H9 (cell line): ENCODE results near the gene GRIA4. TPM values are rescaled to one million over a fixed set of nuclear protein-coding genes. Genes with fewer than 3 reads are reported as not detected.

Experiments
- DNase-seq: peaks from one replicate; pipeline ENCODE4 v3.0.0-alpha.2; 2017
- H2AFZ ChIP-seq: one replicate; pipeline ENCODE4 v1.6.1; 2013; ENCODE audit warnings: mild to moderate bottlenecking, low read length, control low read depth, moderate library complexity
- H2AK5ac ChIP-seq: 2 replicates; pipeline ENCODE4 v1.6.1; 2013; ENCODE audit warnings: low read length, control low read depth, mixed read lengths; ENCODE audit not compliant: insufficient read length
- H2BK120ac ChIP-seq: one replicate; pipeline ENCODE4 v1.6.1; 2013; ENCODE audit warnings: low read depth, mild to moderate bottlenecking, low read length, control low read depth, inconsistent platforms; ENCODE audit not compliant: poor library complexity, severe bottlenecking
- H2BK12ac ChIP-seq: 2 replicates; pipeline ENCODE4 v1.6.1; 2013; ENCODE audit warnings: low read length, control low read depth, mixed read lengths, low read depth; ENCODE audit not compliant: insufficient read length
- H2BK15ac ChIP-seq: 2 replicates; pipeline ENCODE4 v1.6.1; 2013; ENCODE audit warnings: low read depth, low read length, control low read depth
- H2BK20ac ChIP-seq: one replicate; pipeline ENCODE4 v1.6.1; 2013; ENCODE audit warnings: low read depth, mild to moderate bottlenecking, low read length, control low read depth, inconsistent platforms; ENCODE audit not compliant: poor library complexity, severe bottlenecking
- H2BK5ac ChIP-seq: 2 replicates; pipeline ENCODE4 v1.6.1; 2013; ENCODE audit warnings: low read length, control low read depth, mixed read lengths; ENCODE audit not compliant: insufficient read length
- H3K14ac ChIP-seq: 2 replicates; pipeline ENCODE4 v1.6.1; 2013; ENCODE audit warnings: low read length, control low read depth; ENCODE audit not compliant: insufficient read depth
- H3K18ac ChIP-seq: 2 replicates; pipeline ENCODE4 v1.6.1; 2013; ENCODE audit warnings: low read depth, mild to moderate bottlenecking, mixed read lengths, low read length, control low read depth; ENCODE audit not compliant: insufficient read length
- H3K23ac ChIP-seq: 2 replicates; pipeline ENCODE4 v1.6.1; 2013; ENCODE audit warnings: low read length, control low read depth, mixed read lengths, low read depth; ENCODE audit not compliant: insufficient read length
- H3K23me2 ChIP-seq: 2 replicates; pipeline ENCODE4 v1.6.1; 2013; ENCODE audit warnings: low read depth, mild to moderate bottlenecking, mixed read lengths, low read length, control low read depth; ENCODE audit not compliant: insufficient read length, poor library complexity, severe bottlenecking
- H3K27ac ChIP-seq: 2 replicates; pipeline ENCODE4 v1.5.1; 2013; ENCODE audit warnings: low read length, control low read depth, mixed read lengths, low read depth; ENCODE audit not compliant: insufficient read length
- H3K27me3 ChIP-seq: 2 replicates; pipeline ENCODE4 v1.6.1; 2013; ENCODE audit warnings: low read length, control low read depth, inconsistent platforms; ENCODE audit not compliant: insufficient read depth
- H3K4ac ChIP-seq: 2 replicates; pipeline ENCODE4 v1.6.1; 2013; ENCODE audit warnings: low read depth, mild to moderate bottlenecking, control low read depth, inconsistent platforms, low read length, moderate library complexity
- H3K4me1 ChIP-seq: 2 replicates; pipeline ENCODE4 v1.6.1; 2013; ENCODE audit warnings: low read length, control low read depth, inconsistent platforms; ENCODE audit not compliant: insufficient read depth
- H3K4me2 ChIP-seq: 2 replicates; pipeline ENCODE4 v1.6.1; 2013; ENCODE audit warnings: low read length, control low read depth, mixed read lengths; ENCODE audit not compliant: insufficient read length, insufficient read depth
- H3K56ac ChIP-seq: 2 replicates; pipeline ENCODE4 v1.6.1; 2013; ENCODE audit warnings: low read depth, mild to moderate bottlenecking, mixed read lengths, low read length, control low read depth; ENCODE audit not compliant: insufficient read length
- H3K79me1 ChIP-seq: 2 replicates; pipeline ENCODE4 v1.6.1; 2013; ENCODE audit warnings: low read depth, mild to moderate bottlenecking, moderate library complexity, low read length, control low read depth, inconsistent platforms; ENCODE audit not compliant: insufficient read depth, poor library complexity, severe bottlenecking
- H3K79me2 ChIP-seq: 2 replicates; pipeline ENCODE4 v1.6.1; 2013; ENCODE audit warnings: low read length, control low read depth, inconsistent platforms; ENCODE audit not compliant: insufficient read depth
- H3K9ac ChIP-seq: 2 replicates; pipeline ENCODE4 v1.6.1; 2013; ENCODE audit warnings: low read length, control low read depth, mixed read lengths; ENCODE audit not compliant: insufficient read length; ENCODE audit errors: extremely low read depth
- H3K9me3 ChIP-seq: one replicate; pipeline ENCODE4 v1.6.1; 2013; ENCODE audit warnings: low read depth, low read length, inconsistent platforms; ENCODE audit not compliant: control insufficient read depth
- H3T11ph ChIP-seq: one replicate; pipeline ENCODE4 v1.6.1; 2013; ENCODE audit warnings: mild to moderate bottlenecking, low read length, control low read depth, inconsistent platforms
- H4K20me1 ChIP-seq: one replicate; pipeline ENCODE4 v1.6.1; 2013; ENCODE audit not compliant: control insufficient read depth, insufficient read length, insufficient read depth
- H4K5ac ChIP-seq: 2 replicates; pipeline ENCODE4 v1.6.1; 2013; ENCODE audit warnings: low read depth, mild to moderate bottlenecking, mixed read lengths, low read length, control low read depth; ENCODE audit not compliant: insufficient read length
- H4K8ac ChIP-seq: replicated peaks from 2 replicates; pipeline ENCODE4 v1.6.1; 2013; ENCODE audit warnings: low read length, control low read depth, mixed read lengths, low read depth; ENCODE audit not compliant: insufficient read length
- H4K91ac ChIP-seq: 2 replicates; pipeline ENCODE4 v1.6.1; 2013; ENCODE audit warnings: low read depth, mild to moderate bottlenecking, moderate library complexity, mixed read lengths, low read length, control low read depth; ENCODE audit not compliant: insufficient read length
- H3K27ac Mint-ChIP-seq, 3 experiments: 2 replicates in 2 of 3; 3 replicates in 1 of 3; pipeline ENCODE4 v1.8.0; 2020 to 2021; ENCODE audit warnings: mixed read lengths in 3 of 3, mild to moderate bottlenecking in 1 of 3, moderate library complexity in 1 of 3
- H3K27me3 Mint-ChIP-seq: 2 replicates; pipeline ENCODE4 v1.8.0; 2021; ENCODE audit warnings: low read depth, mild to moderate bottlenecking, moderate library complexity, mixed read lengths
- H3K36me3 Mint-ChIP-seq, 3 experiments: 2 replicates in 2 of 3; 3 replicates in 1 of 3; pipeline ENCODE4 v1.8.0; 2020 to 2021; ENCODE audit warnings: low read depth in 3 of 3, mixed read lengths in 3 of 3; ENCODE audit not compliant: insufficient read depth in 1 of 3
- H3K4me1 Mint-ChIP-seq, 2 experiments: 2 replicates each; pipeline ENCODE4 v1.8.0; 2020; ENCODE audit warnings: mixed read lengths in 2 of 2
- H3K4me3 Mint-ChIP-seq, 2 experiments: 2 replicates in 1 of 2; 3 replicates in 1 of 2; pipeline ENCODE4 v1.8.0; 2020 to 2021; ENCODE audit warnings: mild to moderate bottlenecking in 2 of 2, mixed read lengths in 2 of 2, moderate library complexity in 1 of 2
- H3K9me3 Mint-ChIP-seq, 2 experiments: 2 replicates in 1 of 2; 3 replicates in 1 of 2; pipeline ENCODE4 v1.8.0; 2020; ENCODE audit warnings: mild to moderate bottlenecking in 2 of 2, mixed read lengths in 2 of 2, moderate library complexity in 1 of 2
- CTCF ChIP-seq: fragments of 200-600 bp; sonication (generic); conservative IDR thresholded peaks from 3 replicates; pipeline ENCODE4 v1.8.0; 2021; ENCODE audit warnings: antibody characterized with exemption, mild to moderate bottlenecking
- WGBS: extraction: QIAGEN DNeasy Blood & Tissue Kit; methylation state at CpG from one replicate; pipeline ENCODE4 v1.1.7; 2013; ENCODE audit warnings: missing lambda C conversion rate, low lambda C conversion rate, mixed read lengths; ENCODE audit not compliant: insufficient read length; ENCODE audit errors: extremely low coverage; 5-methylcytosine and 5-hydroxymethylcytosine counted together
- total RNA-seq: library from RNA; stranded (reverse); gene quantifications from 2 replicates; pipeline ENCODE4 v1.2.1, GENCODE V29; 2021

The GRIA4 gene
- total RNA-seq, 1 experiment from 2014 or later: 0.83 TPM

GRCh38 chr11:105699203-105699602 is 89.3 kb downstream of the GRIA4 start:
- no peaks in the 10 kb centered on the region for H3K9me3 Mint-ChIP-seq
- Histone ChIP-seq H3K56ac (no peak overlapping the region), H3K27me3 (no peaks in the 10 kb centered on the region), H4K5ac (no peak overlapping the region), H3K4me2 (no peak overlapping the region), H3K14ac (no peak overlapping the region), H3K9ac (no peak overlapping the region), H2BK5ac (no peak overlapping the region), H2BK20ac (no peak overlapping the region), H2AK5ac (no peak overlapping the region), H2BK120ac (no peak overlapping the region), H3K4ac (no peak overlapping the region), H3K23me2 (no peaks in the 10 kb centered on the region), H2BK12ac (no peak overlapping the region), H3K79me1 (no peaks in the 10 kb centered on the region), H4K91ac (no peak overlapping the region), H3K23ac (no peak overlapping the region), H3K27ac (no peak overlapping the region), H4K20me1 (no peaks in the 10 kb centered on the region), H3K18ac (no peak overlapping the region), H3K79me2 (no peaks in the 10 kb centered on the region), H4K8ac (no peak overlapping the region), H2BK15ac (no peak overlapping the region), H3K9me3 (no peaks in the 10 kb centered on the region), H2AFZ (no peak overlapping the region), H3K4me1 (peaks cover 7% of the 10 kb centered on the region; the same call in 1 of the 2 replicates), H3T11ph (no peak overlapping the region)
- H3K27ac Mint-ChIP-seq: no peak overlapping the region
- no peak for DNase-seq
- no CpG with 5 or more reads among the region's 3 CpGs for WGBS
- H3K27me3 Mint-ChIP-seq: no peaks in the 10 kb centered on the region
- peaks cover 7 to 13% of the 10 kb centered on the region in 2 experiments for H3K4me1 Mint-ChIP-seq
- TF ChIP-seq CTCF: no peak
- no peak overlapping the region for H3K4me3 Mint-ChIP-seq
- H3K36me3 Mint-ChIP-seq: no peaks in the 10 kb centered on the region
